Cardiac fibroblast (primary cell): Measurements from ENCODE around the gene UPP1.

Experiments used
- DNase-seq, 2 donors: peaks; one replicate each; pipeline versions ENCODE4 v3.0.0 to v3.0.0-alpha.2; 2010; ENCODE audit warnings: low read depth in 2 of 2
- H3K4me3 ChIP-seq, 2 donors: replicated peaks in 1 of 2; 1 replicate in 1 of 2; 2 replicates in 1 of 2; pipeline ENCODE4 v1.5.1; 2011; ENCODE audit warnings: low read depth in 2 of 2, low read length in 2 of 2, mild to moderate bottlenecking in 2 of 2, moderate library complexity in 1 of 2
- CTCF ChIP-seq: IDR thresholded peaks from one replicate; pipeline ENCODE4 v1.5.1; 2011; ENCODE audit warnings: low read depth, mild to moderate bottlenecking, low read length, inconsistent platforms

UPP1 gene

GRCh38 chr7:48089046-48090003, at the start of gene UPP1:
UPP1 (plus strand) TSS chr7:48089265; CDS start chr7:48094784, 5,519 bp downstream.
- no peak for TF ChIP-seq CTCF
- peak within 1 kb of the TSS; percentile 90 to 95 for H3K4me3 ChIP-seq
- peak; percentile 41 to 98 for DNase-seq

GRCh38 chr7:48040944-48041652, 48.0 kb upstream of the UPP1 start:
- DNase-seq = no peak
- no peak for TF ChIP-seq CTCF

GRCh38 chr7:48041653-48041970, 47.5 kb upstream of the UPP1 start:
- TF ChIP-seq CTCF = no peak

More at GRCh38 chr7:48040944-48041652, 48.0 kb upstream of the UPP1 start:
- H3K4me3 ChIP-seq = no peak overlapping the region

GRCh38 chr7:48042216-48042615, 46.8 kb upstream of the UPP1 start:
- peak; percentile 62 to 81 for DNase-seq
- no peak for TF ChIP-seq CTCF
- H3K4me3 ChIP-seq = no peak overlapping the region

More at GRCh38 chr7:48041653-48041970, 47.5 kb upstream of the UPP1 start:
- H3K4me3 ChIP-seq = no peak overlapping the region
- DNase-seq = peak; percentile 40 to 73

- H3K4me3 ChIP-seq = no peak overlapping the region
- TF ChIP-seq CTCF = no peak
- DNase-seq = no peak
Observed at GRCh38 chr7:48042636-48043035, 46.4 kb upstream of the UPP1 start.

GRCh38 chr7:48045195-48045765, 43.8 kb upstream of the UPP1 start:
- TF ChIP-seq CTCF = no peak
- no peak for DNase-seq
- H3K4me3 ChIP-seq = no peak overlapping the region
